OCI-LY1 (cell line): Measurements from ENCODE around the gene ZNF503.

ENCODE experiments used
- H2AFZ ChIP-seq: fragments of 200-600 bp; sonication (generic), shearing (Covaris generic); 2 replicates; pipeline ENCODE4 v1.6.0; 2014; ENCODE audit warnings: antibody characterized with exemption, mild to moderate bottlenecking, low read length
- H3F3A ChIP-seq: fragments of 200-600 bp; sonication (generic), shearing (Covaris generic); 2 replicates; pipeline ENCODE4 v1.6.0; 2014; ENCODE audit warnings: mild to moderate bottlenecking, antibody characterized with exemption, low read length, moderate library complexity; ENCODE audit not compliant: insufficient read depth
- H3K27ac ChIP-seq: fragments of 200-600 bp; sonication (generic); 2 replicates; pipeline ENCODE4 v1.5.1; 2014; ENCODE audit warnings: low read length, mixed run types, mild to moderate bottlenecking, low read depth; ENCODE audit not compliant: poor library complexity, severe bottlenecking
- H3K27me3 ChIP-seq: fragments of 200-600 bp; sonication (generic); 2 replicates; pipeline ENCODE4 v1.6.0; 2014; ENCODE audit warnings: antibody characterized with exemption, mild to moderate bottlenecking, low read length, moderate library complexity; ENCODE audit not compliant: insufficient read depth
- H3K36me3 ChIP-seq: fragments of 200-600 bp; sonication (generic); 2 replicates; pipeline ENCODE4 v1.6.1; 2014; ENCODE audit warnings: mild to moderate bottlenecking, antibody characterized with exemption, low read length, moderate library complexity, mixed read lengths; ENCODE audit not compliant: insufficient read depth
- H3K4me1 ChIP-seq: fragments of 200-600 bp; sonication (generic); 2 replicates; pipeline ENCODE4 v1.5.1; 2014; ENCODE audit warnings: mild to moderate bottlenecking, low read length, moderate library complexity; ENCODE audit not compliant: insufficient read depth, severe bottlenecking
- H3K4me2 ChIP-seq: fragments of 200-600 bp; sonication (generic), shearing (Covaris generic); 2 replicates; pipeline ENCODE4 v1.6.1; 2014; ENCODE audit warnings: low read length
- H3K4me3 ChIP-seq: fragments of 200-600 bp; sonication (generic); 2 replicates; pipeline ENCODE4 v1.5.1; 2014; ENCODE audit warnings: low read length, low read depth, mild to moderate bottlenecking, mixed read lengths; ENCODE audit not compliant: poor library complexity, severe bottlenecking
- H3K79me2 ChIP-seq: fragments of 200-600 bp; shearing (Covaris generic); 2 replicates; pipeline ENCODE4 v1.6.1; 2016; ENCODE audit warnings: mixed run types, low read length, mixed read lengths; ENCODE audit not compliant: insufficient read depth
- H3K9ac ChIP-seq: fragments of 200-600 bp; sonication (generic), shearing (Covaris generic); 2 replicates; pipeline ENCODE4 v1.6.1; 2014; ENCODE audit warnings: mild to moderate bottlenecking, low read length, mixed read lengths
- H3K9me2 ChIP-seq: fragments of 200-600 bp; sonication (generic), shearing (Covaris generic); 2 replicates; pipeline ENCODE4 v1.6.1; 2014; ENCODE audit warnings: low read depth, mild to moderate bottlenecking, low read length, mixed read lengths
- H3K9me3 ChIP-seq: fragments of 200-600 bp; shearing (Covaris generic); 2 replicates; pipeline ENCODE4 v1.6.1; 2014; ENCODE audit warnings: low read length, mixed read lengths
- H4K20me1 ChIP-seq: fragments of 200-600 bp; sonication (generic), shearing (Covaris generic); 2 replicates; pipeline ENCODE4 v1.6.0; 2016; ENCODE audit warnings: mild to moderate bottlenecking, low read length; ENCODE audit not compliant: insufficient read depth
- CTCF ChIP-seq: fragments of 200-600 bp; sonication (generic), shearing (Covaris generic); IDR thresholded peaks from 2 replicates; pipeline ENCODE4 v1.5.1; 2017; ENCODE audit warnings: mild to moderate bottlenecking, antibody characterized with exemption, low read length, moderate library complexity, mixed read lengths
- EZH2 ChIP-seq: fragments of 200-600 bp; sonication (generic), shearing (Covaris generic); IDR thresholded peaks from 2 replicates; pipeline ENCODE4 v1.8.0; 2017; ENCODE audit warnings: borderline replicate concordance, mixed run types, mild to moderate bottlenecking, antibody characterized with exemption, low read length, moderate library complexity, mixed read lengths

Gene ZNF503

GRCh38 chr10:75397496-75398199 lies 3.9 kb downstream of the ZNF503 start:
- no peaks in the 10 kb centered on the region for H3K4me1 ChIP-seq
- no peaks in the 10 kb centered on the region for H3K27me3 ChIP-seq
- no peak for TF ChIP-seq CTCF
- TF ChIP-seq EZH2: no peak
- H3F3A ChIP-seq: no peaks in the 10 kb centered on the region
- H4K20me1 ChIP-seq: no peaks in the 10 kb centered on the region
- H3K9ac ChIP-seq: no peak overlapping the region
- H3K9me3 ChIP-seq: no peaks in the 10 kb centered on the region
- H2AFZ ChIP-seq: no peak overlapping the region
- H3K27ac ChIP-seq: no peak overlapping the region
- no peak overlapping the region for H3K4me2 ChIP-seq
- H3K4me3 ChIP-seq: no peak overlapping the region
- H3K79me2 ChIP-seq: no peaks in the 10 kb centered on the region
- no peaks in the 10 kb centered on the region for H3K9me2 ChIP-seq
- no peaks in the 10 kb centered on the region for H3K36me3 ChIP-seq

GRCh38 chr10:75396631-75397495 lies 4.7 kb downstream of the ZNF503 start:
- no peak overlapping the region for H2AFZ ChIP-seq
- TF ChIP-seq EZH2: no peak
- no peak for TF ChIP-seq CTCF
- no peaks in the 10 kb centered on the region for H3K9me3 ChIP-seq
- no peaks in the 10 kb centered on the region for H4K20me1 ChIP-seq
- no peaks in the 10 kb centered on the region for H3K79me2 ChIP-seq
- no peak overlapping the region for H3K4me3 ChIP-seq
- H3K9me2 ChIP-seq: no peaks in the 10 kb centered on the region
- H3K36me3 ChIP-seq: no peaks in the 10 kb centered on the region
- no peak overlapping the region for H3K27ac ChIP-seq
- no peak overlapping the region for H3K9ac ChIP-seq
- H3K27me3 ChIP-seq: no peaks in the 10 kb centered on the region
- no peaks in the 10 kb centered on the region for H3K4me1 ChIP-seq
- H3K4me2 ChIP-seq: no peak overlapping the region
- no peaks in the 10 kb centered on the region for H3F3A ChIP-seq

GRCh38 chr10:75395932-75396630 lies 5.5 kb downstream of the ZNF503 start:
- Histone ChIP-seq H3K4me1 (no peaks in the 10 kb centered on the region), H3K4me3 (no peak overlapping the region), H3K27ac (no peak overlapping the region), H4K20me1 (no peaks in the 10 kb centered on the region), H3F3A (no peaks in the 10 kb centered on the region), H3K36me3 (no peaks in the 10 kb centered on the region), H2AFZ (no peak overlapping the region), H3K27me3 (no peaks in the 10 kb centered on the region), H3K4me2 (no peak overlapping the region), H3K9me3 (no peaks in the 10 kb centered on the region), H3K9me2 (no peaks in the 10 kb centered on the region), H3K79me2 (no peaks in the 10 kb centered on the region), H3K9ac (no peak overlapping the region)
- no peak for TF ChIP-seq EZH2
